Endothelial cell of umbilical vein (primary cell): ENCODE data around the gene FBXL3. TPM values are rescaled to one million over a fixed set of nuclear protein-coding genes. Genes with fewer than 3 reads are reported as not detected.

Source experiments
- BruUV-seq: library from RNA; stranded (reverse); fragments of 400-500 nt; replicated peaks from 2 replicates; lab custom pipeline; 2021; lab: Mats Ljungman, UMichigan
- CTCF ChIA-PET: fragments of 300-600, 350-600 bp; sonication (Branson Sonifier 250); formaldehyde crosslinking; loops from one replicate; lab custom pipeline; 2021; ENCODE audit warnings: antibody characterized with exemption, inconsistent platforms; lab: Charles Lee
- POLR2A ChIA-PET: fragments of 300-600, 350-600 bp; sonication (Branson Sonifier 250); formaldehyde crosslinking; loops from one replicate; lab custom pipeline; 2021; ENCODE audit warnings: antibody characterized with exemption, inconsistent platforms; lab: Charles Lee
- DNase-seq: peaks from one replicate; pipeline ENCODE4 v3.0.0-alpha.2; 2011; ENCODE audit warnings: low read depth, low spot score
- FAIRE-seq: peaks from 2 replicates; lab custom pipeline; 2011; peaks lifted over from hg19 to GRCh38; lab: Jason Lieb, UNC
- H2AFZ ChIP-seq: 2 replicates; pipeline ENCODE4 v1.6.0; 2012; ENCODE audit warnings: low read depth, low read length, control low read depth, inconsistent platforms
- H3K27ac ChIP-seq: 2 replicates; pipeline ENCODE4 v1.5.1; 2011; ENCODE audit warnings: low read depth, mild to moderate bottlenecking, control low read depth, low read length, moderate library complexity; ENCODE audit not compliant: insufficient read depth
- H3K27me3 ChIP-seq, 2 experiments: 2 replicates each; pipeline versions ENCODE4 v1.6.0 to v1.6.1; 2011; ENCODE audit warnings: low read length in 2 of 2, mixed read lengths in 1 of 2; ENCODE audit not compliant: control insufficient read depth in 2 of 2, insufficient read depth in 2 of 2
- H3K36me3 ChIP-seq, 2 experiments: 2 replicates in 1 of 2; 3 replicates in 1 of 2; pipeline ENCODE4 v1.5.1; 2011; ENCODE audit warnings: low read length in 2 of 2, mild to moderate bottlenecking in 1 of 2, moderate library complexity in 1 of 2; ENCODE audit not compliant: control insufficient read depth in 2 of 2, insufficient read depth in 2 of 2; ENCODE audit errors: extremely low read depth in 1 of 2
- H3K4me1 ChIP-seq: 3 replicates; pipeline ENCODE4 v1.5.1; 2011; ENCODE audit warnings: mild to moderate bottlenecking, low read length; ENCODE audit not compliant: control insufficient read depth, insufficient read depth; ENCODE audit errors: extremely low read depth
- H3K4me2 ChIP-seq: 2 replicates; pipeline ENCODE4 v1.6.1; 2011; ENCODE audit warnings: low read length, control low read depth, mixed read lengths; ENCODE audit not compliant: insufficient read depth
- H3K4me3 ChIP-seq, 3 experiments: fragments of 200-600 bp in 1 of 3; sonication (generic), shearing (Covaris generic) in 1 of 3; replicated peaks in 1 of 3; 2 replicates each; pipeline ENCODE4 v1.5.1; 2011 to 2016; ENCODE audit warnings: control low read depth in 3 of 3, low read length in 3 of 3, mild to moderate bottlenecking in 2 of 3, inconsistent platforms in 1 of 3, low read depth in 1 of 3, moderate library complexity in 1 of 3; ENCODE audit not compliant: insufficient read depth in 1 of 3
- H3K79me2 ChIP-seq: 2 replicates; pipeline ENCODE4 v1.6.0; 2012; ENCODE audit warnings: low read length, inconsistent platforms; ENCODE audit not compliant: control insufficient read depth, insufficient read depth
- H3K9ac ChIP-seq: replicated peaks from 2 replicates; pipeline ENCODE3; 2011; ENCODE audit warnings: low read length, control low read depth; ENCODE audit not compliant: insufficient read depth; ENCODE audit errors: extremely low read depth
- H3K9me1 ChIP-seq: replicated peaks from 3 replicates; pipeline ENCODE4 v1.6.0; 2011; ENCODE audit warnings: mild to moderate bottlenecking, low read length; ENCODE audit not compliant: control insufficient read depth, insufficient read depth; ENCODE audit errors: extremely low read depth
- H3K9me3 ChIP-seq: replicated peaks from 2 replicates; pipeline ENCODE4 v1.5.1; 2012; ENCODE audit warnings: low read length, inconsistent platforms; ENCODE audit not compliant: control insufficient read depth, insufficient read depth
- H4K20me1 ChIP-seq: replicated peaks from 2 replicates; pipeline ENCODE3; 2011; ENCODE audit warnings: mild to moderate bottlenecking, low read length; ENCODE audit not compliant: control insufficient read depth, insufficient read depth; ENCODE audit errors: extremely low read depth
- EZH2 ChIP-seq: IDR thresholded peaks from 2 replicates; pipeline ENCODE4 v1.6.1; 2012; ENCODE audit warnings: borderline replicate concordance, low read depth, mild to moderate bottlenecking, moderate library complexity, low read length, inconsistent platforms; ENCODE audit not compliant: severe bottlenecking
- FOS ChIP-seq: IDR thresholded peaks from 2 replicates; pipeline ENCODE4 v1.6.1; 2011; ENCODE audit warnings: mild to moderate bottlenecking, low read length, moderate library complexity, borderline replicate concordance; ENCODE audit not compliant: insufficient read depth
- GATA2 ChIP-seq: IDR thresholded peaks from 2 replicates; pipeline ENCODE4 v1.7.0; 2011; ENCODE audit warnings: low read depth, mild to moderate bottlenecking, moderate library complexity, mixed read lengths, low read length; ENCODE audit not compliant: insufficient read length, insufficient read depth
- JUN ChIP-seq: IDR thresholded peaks from 2 replicates; pipeline ENCODE4 v1.6.1; 2011; ENCODE audit warnings: borderline replicate concordance, low read depth; ENCODE audit not compliant: insufficient read length, insufficient read depth
- MYC ChIP-seq: IDR thresholded peaks from one replicate; pipeline ENCODE4 v1.6.1; 2011; ENCODE audit warnings: mild to moderate bottlenecking, low read depth, low read length
- POLR2A ChIP-seq: IDR thresholded peaks from 2 replicates; pipeline ENCODE4 v1.6.1; 2012; ENCODE audit warnings: low read depth, mild to moderate bottlenecking, control low read depth, low read length
- POLR2AphosphoS5 ChIP-seq: IDR thresholded peaks from 2 replicates; pipeline ENCODE4 v1.6.1; 2012; ENCODE audit warnings: low read depth, mild to moderate bottlenecking, control low read depth, low read length, moderate library complexity; ENCODE audit not compliant: insufficient read depth
- dilution Hi-C: fragments of 300-500 bp; cut with MboI; formaldehyde crosslinking; loops from one replicate; pipeline ENCODE4 v1.15.0; 2019; ENCODE audit warnings: low sequenced_read_pairs; ENCODE audit not compliant: extremely low pct_ligation_motif_present
- intact Hi-C: fragments of 100-400 bp; cut with micrococcal nuclease; formaldehyde crosslinking; loops from one replicate; pipeline ENCODE4 v1.10.0; 2022
- polyA plus RNA-seq, 4 experiments: library from polyadenylated mRNA; depleted of rRNA in 3 of 4; stranded (reverse) in 3 of 4; unstranded in 1 of 4; fragments of >200 nt; gene quantifications; 2 replicates each; pipeline versions ENCODE4 v1.2.1 to v1.2.3, GENCODE V29; 2011 to 2012; ENCODE audit warnings: missing spikeins in 1 of 4
- total RNA-seq: library from RNA; stranded (reverse); gene quantifications from 2 replicates; pipeline ENCODE4 v1.2.3, GENCODE V29; 2021
- TF ChIP-seq, protein P1 (sequence below), 2 donors: IDR thresholded peaks; 1 replicate in 1 of 2; 2 replicates in 1 of 2; pipeline ENCODE4 v1.5.1; 2011; ENCODE audit warnings: low read length in 2 of 2, mild to moderate bottlenecking in 2 of 2, moderate library complexity in 2 of 2, control low read depth in 1 of 2, inconsistent platforms in 1 of 2, low read depth in 1 of 2; ENCODE audit not compliant: insufficient read depth in 1 of 2; ENCODE audit errors: extremely low read depth in 1 of 2
- TF ChIP-seq, protein P2 (sequence below): IDR thresholded peaks from 2 replicates; pipeline ENCODE4 v1.6.1; 2011; ENCODE audit not compliant: insufficient read depth, insufficient read length

FBXL3 gene
- total and polyA plus RNA-seq, 2 donors (not counting 3 experiments of a cell fraction or from before 2014, with no cell fraction given), result 13.0 to 37.8 TPM

DNA sequence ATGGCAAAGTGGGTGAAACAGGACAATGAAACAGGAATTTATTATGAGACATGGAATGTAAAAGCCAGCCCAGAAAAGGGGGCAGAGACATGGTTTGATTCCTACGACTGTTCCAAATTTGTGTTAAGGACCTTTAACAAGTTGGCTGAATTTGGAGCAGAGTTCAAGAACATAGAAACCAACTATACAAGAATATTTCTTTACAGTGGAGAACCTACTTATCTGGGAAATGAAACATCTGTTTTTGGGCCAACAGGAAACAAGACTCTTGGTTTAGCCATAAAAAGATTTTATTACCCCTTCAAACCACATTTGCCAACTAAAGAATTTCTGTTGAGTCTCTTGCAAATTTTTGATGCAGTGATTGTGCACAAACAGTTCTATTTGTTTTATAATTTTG lies 26.5 kb downstream of the FBXL3 start:
- Histone ChIP-seq H3K4me1 (no peaks in the 10 kb centered on the region), H3K27me3 (no peaks in the 10 kb centered on the region), H3K4me3 (no peak overlapping the region), H4K20me1 (no peaks in the 10 kb centered on the region), H3K9ac (no peak overlapping the region), H3K36me3 (peaks cover 2 to 3% of the 10 kb centered on the region in 2 experiments), H3K9me3 (no peaks in the 10 kb centered on the region), H2AFZ (no peak overlapping the region), H3K4me2 (no peak overlapping the region), H3K27ac (no peak overlapping the region), H3K79me2 (no peaks in the 10 kb centered on the region), H3K9me1 (no peaks in the 10 kb centered on the region)
- dilution Hi-C loops (no loop called here), intact Hi-C loops (loop anchor here (5.0 kb wide), 1 partner anchor 333 kb away; no protein-coding TSS in a partner anchor)
- TF ChIP-seq, protein P1, sequence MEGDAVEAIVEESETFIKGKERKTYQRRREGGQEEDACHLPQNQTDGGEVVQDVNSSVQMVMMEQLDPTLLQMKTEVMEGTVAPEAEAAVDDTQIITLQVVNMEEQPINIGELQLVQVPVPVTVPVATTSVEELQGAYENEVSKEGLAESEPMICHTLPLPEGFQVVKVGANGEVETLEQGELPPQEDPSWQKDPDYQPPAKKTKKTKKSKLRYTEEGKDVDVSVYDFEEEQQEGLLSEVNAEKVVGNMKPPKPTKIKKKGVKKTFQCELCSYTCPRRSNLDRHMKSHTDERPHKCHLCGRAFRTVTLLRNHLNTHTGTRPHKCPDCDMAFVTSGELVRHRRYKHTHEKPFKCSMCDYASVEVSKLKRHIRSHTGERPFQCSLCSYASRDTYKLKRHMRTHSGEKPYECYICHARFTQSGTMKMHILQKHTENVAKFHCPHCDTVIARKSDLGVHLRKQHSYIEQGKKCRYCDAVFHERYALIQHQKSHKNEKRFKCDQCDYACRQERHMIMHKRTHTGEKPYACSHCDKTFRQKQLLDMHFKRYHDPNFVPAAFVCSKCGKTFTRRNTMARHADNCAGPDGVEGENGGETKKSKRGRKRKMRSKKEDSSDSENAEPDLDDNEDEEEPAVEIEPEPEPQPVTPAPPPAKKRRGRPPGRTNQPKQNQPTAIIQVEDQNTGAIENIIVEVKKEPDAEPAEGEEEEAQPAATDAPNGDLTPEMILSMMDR (IDR thresholded peaks at IDR 0.05; ENCODE audit: extremely low read depth in 1 of 2, insufficient read depth in 1 of 2, low read depth in 1 of 2, low read length in 2 of 2), result no peak
- TF ChIP-seq FOS, result no peak
- TF ChIP-seq, protein P2, sequence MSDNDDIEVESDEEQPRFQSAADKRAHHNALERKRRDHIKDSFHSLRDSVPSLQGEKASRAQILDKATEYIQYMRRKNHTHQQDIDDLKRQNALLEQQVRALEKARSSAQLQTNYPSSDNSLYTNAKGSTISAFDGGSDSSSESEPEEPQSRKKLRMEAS, result no peak
- ChIA-PET CTCF (interaction anchor here (1.5 to 2.2 kb wide), 3 partner anchors 15 to 1305 kb away, joined by 3 to 17 read pairs (median 4); no protein-coding TSS in a partner anchor), POLR2A (interaction anchor here (0.6 kb wide), 1 partner anchor 1284 kb away, joined by 9 read pairs; no protein-coding TSS in a partner anchor)
- no TSS peak for BruUV-seq
- DNase-seq (no peak), FAIRE-seq (no peak)

DNA sequence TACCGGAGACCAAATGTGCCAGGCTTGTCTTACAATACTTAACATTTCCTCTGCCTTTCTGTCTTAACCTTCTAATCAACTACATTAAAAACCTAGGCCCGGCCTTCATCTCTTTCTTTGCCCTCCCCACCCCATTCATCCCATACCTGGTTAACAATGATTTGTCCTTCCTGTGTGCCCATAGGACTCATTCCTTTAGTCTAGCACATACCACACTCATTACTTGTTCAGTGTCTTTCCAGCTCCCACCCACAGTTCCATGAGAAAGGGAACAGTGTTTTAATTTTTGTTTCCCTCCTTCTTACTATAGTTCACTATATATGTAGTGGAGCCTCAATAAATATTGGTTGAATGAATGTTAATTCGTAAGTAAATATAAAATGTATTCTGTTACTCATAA lies 32.7 kb downstream of the FBXL3 start:
- H3K9me1 ChIP-seq, result no peaks in the 10 kb centered on the region
- dilution Hi-C loops, result no loop called here
- FAIRE-seq, result no peak
- BruUV-seq, result no TSS peak
- H3K4me1 ChIP-seq, result peaks cover 13% of the 10 kb centered on the region
- H3K27ac ChIP-seq, result no peak overlapping the region
- peaks cover 8% of the 10 kb centered on the region for H3K79me2 ChIP-seq
- H3K4me2 ChIP-seq, result no peak overlapping the region
- no peaks in the 10 kb centered on the region for H3K9me3 ChIP-seq
- no peaks in the 10 kb centered on the region for H4K20me1 ChIP-seq
- H3K9ac ChIP-seq, result no peak overlapping the region
- ChIA-PET CTCF (interaction anchor here (1.9 kb wide), 1 partner anchor 9 kb away, joined by 7 read pairs; no protein-coding TSS in a partner anchor), POLR2A (no interaction called here)
- no peak overlapping the region for H2AFZ ChIP-seq
- intact Hi-C loops, result loop anchor here (5.0 kb wide), 1 partner anchor 112 kb away; no protein-coding TSS in a partner anchor
- no peak for DNase-seq
- no peak overlapping the region for H3K4me3 ChIP-seq
- no peaks in the 10 kb centered on the region for H3K27me3 ChIP-seq
- TF ChIP-seq POLR2A (no peak), POLR2AphosphoS5 (no peak), GATA2 (no peak), EZH2 (no peak), MYC (no peak), JUN (no peak), FOS (no peak)
- TF ChIP-seq, protein P1 (IDR thresholded peaks at IDR 0.05; ENCODE audit: extremely low read depth in 1 of 2, insufficient read depth in 1 of 2, low read depth in 1 of 2, low read length in 2 of 2), result no peak
- TF ChIP-seq, protein P2, result no peak
- H3K36me3 ChIP-seq, result no peaks in the 10 kb centered on the region
